Stimulated activated CD4-positive, alpha-beta T cell treated with anti-CD3 and anti-CD28 coated beads, Interleukin-12 subunit alpha, Interleukin-12 subunit beta, amount 100 ng/mL, for 48 hours (primary cell): ENCODE results near the gene PRELID3B.

Experiments
- DNase-seq, 3 donors: peaks; one replicate each; pipeline ENCODE4 v3.0.0-alpha.2; 2020; ENCODE audit warnings: low read depth in 2 of 3, low spot score in 1 of 3

Gene PRELID3B

GRCh38 chr20:59042151-59042795 lies at the start of gene PRELID3B:
PRELID3B (minus strand) TSS chr20:59042786; CDS start chr20:59042730, 56 bp downstream.
- peak in 1 of 3 donors; percentile 32 for DNase-seq

DNA sequence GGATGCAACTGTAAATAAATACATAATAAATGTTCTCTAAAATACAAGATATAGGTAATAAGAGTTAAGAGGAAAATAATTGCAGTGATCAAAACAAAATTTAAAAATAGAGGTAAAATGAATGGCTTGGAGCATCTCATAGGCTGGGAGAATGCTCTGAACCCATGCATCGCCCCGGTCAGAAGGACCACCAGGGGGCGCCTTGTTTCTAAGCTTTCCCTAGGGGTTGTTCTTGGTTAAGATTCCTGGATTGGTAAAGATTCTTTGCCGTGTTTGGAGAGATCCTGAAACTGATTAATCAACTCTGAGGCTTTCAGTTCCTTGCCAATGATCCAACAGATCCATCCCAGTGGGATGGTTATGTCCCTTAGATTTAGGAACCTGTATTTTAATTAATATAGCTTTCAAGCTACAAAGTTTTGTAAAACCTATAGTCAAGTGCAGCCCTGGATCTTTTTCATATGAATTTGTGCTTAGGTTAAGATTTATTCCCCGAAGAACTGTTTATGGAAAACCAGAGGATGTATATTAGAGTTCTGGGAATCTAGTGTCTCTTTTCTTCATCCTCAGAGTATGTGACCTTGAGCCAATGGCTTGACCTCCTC lies 45.3 kb upstream of the PRELID3B start:
- peak; percentile 59 to 87 (median 82) for DNase-seq

GRCh38 chr20:59086923-59087322 lies 44.3 kb upstream of the PRELID3B start:
- DNase-seq = no peak

- no peak for DNase-seq
These were observed 41.7 kb upstream of the PRELID3B start for GRCh38 chr20:59084041-59084850.

DNA sequence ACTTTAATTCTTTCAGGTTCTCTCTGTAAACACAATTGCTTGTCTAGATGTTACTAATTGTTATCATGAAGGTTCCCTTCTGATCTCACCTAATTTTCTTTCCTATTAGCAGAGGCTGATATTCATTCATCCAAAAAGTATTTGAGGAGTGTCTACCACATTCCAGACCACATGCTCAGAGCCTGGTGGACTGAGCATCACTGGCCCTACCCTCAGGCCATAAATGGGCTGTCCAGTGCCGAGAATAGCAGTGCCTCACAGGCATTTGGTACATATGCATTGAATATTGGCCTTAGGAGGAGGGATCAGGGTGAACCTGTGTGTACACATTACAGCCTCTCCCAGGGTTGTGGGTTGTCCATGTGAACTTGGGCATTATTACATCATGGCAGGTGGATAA lies 40.4 kb upstream of the PRELID3B start:
- DNase-seq = no peak

GRCh38 chr20:59082077-59082740 lies 39.6 kb upstream of the PRELID3B start:
- DNase-seq = no peak

DNA sequence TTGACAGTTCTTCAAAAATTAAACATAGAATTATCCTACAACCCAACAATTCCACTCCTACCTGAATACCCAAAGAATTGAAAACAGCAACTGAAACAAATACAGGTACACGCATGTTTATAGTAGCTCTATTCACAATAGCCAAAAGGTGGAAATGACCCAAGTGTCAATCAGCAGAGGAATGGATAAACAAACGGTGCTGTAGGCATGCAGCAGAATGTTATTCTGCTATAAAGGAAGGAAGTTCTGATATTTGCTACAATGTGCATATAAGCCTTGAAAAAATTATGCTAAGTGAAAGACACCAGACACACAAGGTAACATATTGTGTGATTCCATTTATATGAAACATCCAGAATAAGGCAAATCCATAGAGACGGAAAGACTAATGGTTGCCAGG lies 38.5 kb upstream of the PRELID3B start:
- DNase-seq = no peak

- DNase-seq = no peak
These were observed 35.6 kb upstream of the PRELID3B start for GRCh38 chr20:59078231-59078630.

- no peak for DNase-seq
These were observed 35.1 kb upstream of the PRELID3B start for GRCh38 chr20:59077705-59078104.

GRCh38 chr20:59075934-59076508 lies 33.4 kb upstream of the PRELID3B start:
- no peak for DNase-seq

DNA sequence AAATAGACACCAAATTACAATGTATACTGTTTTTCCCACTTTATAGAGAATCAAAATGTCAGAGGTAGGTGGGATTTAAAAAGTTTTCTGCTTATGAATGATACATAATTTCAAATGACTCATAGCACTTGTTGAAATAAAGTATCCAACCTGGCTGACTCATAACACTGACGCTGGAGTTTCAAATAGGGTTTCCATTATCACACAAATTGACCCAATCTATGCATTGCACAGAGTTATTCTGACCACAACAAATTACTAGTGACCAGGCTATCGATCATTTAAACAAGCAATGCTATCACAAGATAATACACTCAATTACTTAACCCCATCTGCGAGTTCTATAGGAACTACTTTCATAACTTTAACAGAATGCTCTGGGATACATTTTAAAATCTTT lies 31.9 kb upstream of the PRELID3B start:
- no peak for DNase-seq

- DNase-seq = no peak
These were observed 31.0 kb upstream of the PRELID3B start for GRCh38 chr20:59073582-59073981.

DNA sequence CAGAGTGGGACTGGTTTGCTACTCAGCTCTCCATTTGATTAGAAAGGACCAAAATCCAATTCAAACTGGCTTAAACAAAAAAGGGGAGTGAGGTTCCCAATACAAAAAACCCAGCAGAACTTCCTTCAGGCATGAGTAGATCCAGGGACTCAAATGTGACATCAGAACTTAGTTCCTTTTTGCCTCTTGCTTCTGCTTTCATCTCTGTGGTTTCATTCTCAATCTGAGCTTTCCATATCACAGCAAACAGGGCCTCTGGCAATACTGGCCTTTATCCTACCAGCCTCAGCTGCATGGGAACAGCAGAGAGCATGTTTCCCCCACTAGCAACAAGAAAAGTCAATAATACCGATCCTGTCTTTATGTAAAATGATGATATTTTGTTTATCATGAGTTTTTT lies 28.6 kb upstream of the PRELID3B start:
- DNase-seq = no peak

- no peak for DNase-seq
These were observed 26.4 kb upstream of the PRELID3B start for GRCh38 chr20:59069026-59069425.

DNA sequence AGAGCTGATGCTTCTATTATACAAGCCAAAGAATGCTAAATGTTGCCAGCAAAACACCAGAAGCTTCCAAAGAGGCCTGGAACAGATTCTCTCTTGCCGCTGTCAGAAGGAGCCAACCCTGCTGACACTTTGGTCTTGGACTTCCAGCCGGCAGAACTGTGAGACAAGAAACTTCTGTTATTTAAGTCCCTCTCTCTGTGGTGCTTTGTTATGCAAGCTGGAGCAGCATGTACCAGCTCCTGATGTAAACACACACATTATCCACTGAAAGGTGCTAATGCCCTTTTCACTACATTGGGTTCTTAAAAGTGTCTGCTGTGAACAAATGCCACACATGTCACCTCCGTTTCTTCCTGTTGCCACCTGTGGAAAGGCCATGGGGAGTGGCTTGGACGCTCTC lies 25.9 kb upstream of the PRELID3B start:
- no peak for DNase-seq

DNA sequence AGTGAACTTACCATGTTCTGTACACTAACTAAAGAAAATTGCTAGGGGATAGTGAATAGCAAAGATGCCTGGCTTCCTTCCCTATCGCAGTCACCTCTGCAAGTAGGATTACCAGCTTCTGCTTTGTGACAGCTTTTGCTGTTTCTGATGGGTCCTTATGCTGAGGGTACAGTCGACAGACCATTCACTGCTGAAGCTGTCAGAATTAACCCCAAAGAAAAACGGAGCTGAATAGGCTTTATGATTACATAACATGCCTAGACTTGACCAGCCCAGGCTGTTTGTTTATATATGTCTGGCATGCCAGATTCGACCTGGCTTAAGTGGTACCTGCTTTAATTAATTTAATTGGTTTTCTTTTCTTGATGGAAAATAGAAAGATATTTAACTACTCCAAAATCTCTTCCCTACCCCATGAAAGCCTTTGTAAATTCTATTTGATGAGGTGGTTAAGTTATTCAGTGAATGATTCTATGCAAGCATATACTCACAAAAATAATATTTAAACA lies 21.7 kb upstream of the PRELID3B start:
- DNase-seq = no peak

DNA sequence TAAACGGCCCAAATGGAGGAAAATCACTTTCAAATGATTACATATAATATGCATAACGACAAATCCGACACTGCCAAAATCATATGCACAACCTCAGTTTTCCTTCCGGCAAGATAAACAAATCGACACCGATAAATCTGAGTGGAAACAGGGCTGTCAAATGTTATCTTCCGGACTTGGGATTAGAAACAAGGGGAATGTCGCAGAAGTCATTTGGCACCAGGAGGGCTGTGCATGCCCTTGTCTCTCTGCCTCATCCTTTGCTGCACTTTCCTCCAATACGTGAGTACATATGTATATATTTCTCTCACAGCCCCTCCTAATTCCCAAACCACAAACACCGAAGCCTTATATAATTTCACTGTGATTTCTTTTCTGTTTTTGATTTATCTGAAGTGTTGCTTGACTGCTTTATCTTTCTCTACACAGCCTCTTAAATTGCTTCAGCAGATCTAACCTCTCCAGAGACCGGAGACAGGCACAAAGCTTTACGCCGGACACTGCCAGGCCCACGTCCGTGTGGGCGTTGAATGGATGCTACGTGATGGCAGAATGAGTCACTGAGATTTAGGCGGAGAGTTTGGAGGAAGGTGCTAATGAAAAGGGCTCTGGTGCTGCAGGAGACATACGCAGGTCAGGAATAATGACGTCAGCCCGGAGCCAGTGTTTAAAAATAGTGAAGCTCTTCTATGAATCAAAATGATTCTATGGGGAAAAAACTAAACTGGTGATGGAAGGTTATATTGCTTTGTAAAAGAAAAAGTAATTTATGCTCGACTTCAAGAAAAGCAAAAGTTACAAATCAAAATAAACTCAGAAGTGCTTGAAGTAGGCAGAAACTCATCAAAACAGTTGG lies 21.0 kb upstream of the PRELID3B start:
- no peak for DNase-seq

DNA sequence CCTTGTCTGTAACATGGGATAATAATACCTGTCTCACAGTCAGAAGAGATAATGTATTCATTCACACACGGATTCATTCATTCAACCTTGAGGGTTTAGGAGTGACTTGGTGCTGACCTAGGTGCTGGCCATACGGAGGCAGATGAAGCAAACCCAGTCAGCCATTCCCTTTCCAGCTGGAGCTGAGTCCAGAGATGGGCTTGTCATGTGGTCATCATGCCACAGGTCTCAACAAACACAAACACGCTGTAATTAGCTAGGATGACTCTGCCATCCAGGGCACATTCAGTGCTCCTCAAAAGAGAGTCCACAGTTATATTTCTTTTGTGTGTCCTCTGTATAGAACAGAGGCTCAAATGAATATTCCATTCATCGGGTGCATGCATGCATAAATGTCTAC lies 19.5 kb upstream of the PRELID3B start:
- no peak for DNase-seq

DNA sequence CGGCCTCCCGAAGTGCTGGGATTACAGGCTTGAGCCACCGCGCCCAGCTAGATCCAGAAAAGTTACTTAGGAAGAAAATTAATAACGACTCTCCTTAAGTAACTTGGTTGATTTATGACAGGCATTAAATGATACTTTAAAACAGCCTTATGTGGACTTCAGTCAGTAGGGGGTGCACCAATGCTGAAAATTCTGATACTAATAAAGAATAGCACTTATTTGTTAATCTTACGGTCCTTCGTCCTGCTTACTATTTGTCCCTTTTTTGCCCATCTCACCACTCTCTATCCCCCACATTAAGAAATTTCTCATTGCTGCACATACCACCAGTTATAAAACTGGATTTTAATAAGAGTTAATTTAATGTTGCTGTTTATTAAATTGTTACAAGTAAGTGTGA lies 12.7 kb upstream of the PRELID3B start:
- no peak for DNase-seq

DNA sequence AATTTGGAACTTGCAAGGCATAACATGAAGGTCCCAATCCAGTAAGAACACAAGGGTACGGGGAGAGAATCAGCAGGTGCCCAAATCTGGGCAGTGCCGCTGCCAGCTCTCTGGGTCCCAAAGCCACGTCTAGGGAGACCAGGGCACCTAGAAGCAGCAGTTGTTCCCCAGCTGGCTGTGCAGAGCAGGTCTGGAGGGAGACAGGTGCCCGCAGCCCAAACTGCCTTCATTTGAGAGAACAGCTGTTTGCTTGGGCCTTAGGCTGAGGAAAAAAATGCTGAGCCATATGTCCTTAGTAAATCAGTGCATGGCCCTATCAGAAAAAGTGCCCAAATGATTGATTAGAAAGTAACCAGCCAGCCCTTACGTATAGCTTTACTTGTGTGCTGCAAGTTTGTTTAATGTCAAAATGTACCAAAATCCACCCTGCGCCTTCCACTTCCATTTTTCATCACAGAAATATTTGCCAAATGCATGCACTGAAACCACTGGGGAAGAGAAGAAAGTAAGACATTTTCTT lies 9.1 kb upstream of the PRELID3B start:
- no peak for DNase-seq
